ENCODE measurements around the gene ISM2.

The ISM2 gene

GRCh38 chr14:77469539-77469938 lies 29.1 kb downstream of the ISM2 start:
- Histone ChIP-seq H3K4me3 (ENCODE audit: low read depth in 1 of 2, low read length in 2 of 2) (no peak overlapping the region), H3K79me2 (ENCODE audit: insufficient read depth, low read length) (no peaks in the 10 kb centered on the region), H4K20me1 (ENCODE audit: insufficient read depth, low read length) (peaks cover 5% of the 10 kb centered on the region; the same call in 1 of the 2 replicates), H3K27ac (ENCODE audit: low read length) (no peak overlapping the region), H3K9me3 (ENCODE audit: insufficient read depth, low read length, severe bottlenecking) (no peaks in the 10 kb centered on the region), H3K9ac (ENCODE audit: low read depth, low read length) (no peak overlapping the region), H2AFZ (ENCODE audit: low read depth, low read length) (no peak overlapping the region), H3K36me3 (ENCODE audit: insufficient read depth, low read length) (peaks cover 45% of the 10 kb centered on the region), H3K4me2 (ENCODE audit: insufficient read depth, low read length) (no peak overlapping the region), H3K27me3 (ENCODE audit: insufficient read depth, low read length, poor library complexity) (no peaks in the 10 kb centered on the region), H3K4me1 (ENCODE audit: insufficient read depth, low read length) (no peaks in the 10 kb centered on the region)
- TF ChIP-seq EZH2 (IDR thresholded peaks at IDR 0.05; ENCODE audit: borderline replicate concordance, low read depth, low read length, severe bottlenecking) (no peak), CTCF (IDR thresholded peaks at IDR 0.05; ENCODE audit: borderline replicate concordance, extremely low read depth, low read length, poor library complexity, severe bottlenecking) (no peak)
- DNase-seq = no peak
- ATAC-seq (ENCODE audit: insufficient read depth, low read depth) = peak; percentile 27; the same call in 1 of the 3 replicates

GRCh38 chr14:77469067-77469505 lies 29.5 kb downstream of the ISM2 start:
- H3K9ac ChIP-seq (ENCODE audit: low read depth, low read length) = no peak overlapping the region
- no peaks in the 10 kb centered on the region for H3K79me2 ChIP-seq (ENCODE audit: insufficient read depth, low read length)
- H2AFZ ChIP-seq (ENCODE audit: low read depth, low read length) = no peak overlapping the region
- H3K27ac ChIP-seq (ENCODE audit: low read length) = no peak overlapping the region
- no peaks in the 10 kb centered on the region for H3K9me3 ChIP-seq (ENCODE audit: insufficient read depth, low read length, severe bottlenecking)
- no peak for DNase-seq
- H3K36me3 ChIP-seq (ENCODE audit: insufficient read depth, low read length) = peaks cover 50% of the 10 kb centered on the region
- no peaks in the 10 kb centered on the region for H3K4me1 ChIP-seq (ENCODE audit: insufficient read depth, low read length)
- TF ChIP-seq EZH2 (IDR thresholded peaks at IDR 0.05; ENCODE audit: borderline replicate concordance, low read depth, low read length, severe bottlenecking) (no peak), CTCF (IDR thresholded peaks at IDR 0.05; ENCODE audit: borderline replicate concordance, extremely low read depth, low read length, poor library complexity, severe bottlenecking) (no peak)
- no peak for ATAC-seq (ENCODE audit: insufficient read depth, low read depth)
- no peak overlapping the region for H3K4me2 ChIP-seq (ENCODE audit: insufficient read depth, low read length)
- H3K27me3 ChIP-seq (ENCODE audit: insufficient read depth, low read length, poor library complexity) = no peaks in the 10 kb centered on the region
- H4K20me1 ChIP-seq (ENCODE audit: insufficient read depth, low read length) = peaks cover 8% of the 10 kb centered on the region; the same call in 1 of the 2 replicates
- no peak overlapping the region for H3K4me3 ChIP-seq (ENCODE audit: low read depth in 1 of 2, low read length in 2 of 2)

- DNase-seq (no peak), ATAC-seq (ENCODE audit: insufficient read depth, low read depth) (no peak)
- Histone ChIP-seq H4K20me1 (ENCODE audit: insufficient read depth, low read length) (peaks cover 13% of the 10 kb centered on the region; the same call in 1 of the 2 replicates), H3K9me3 (ENCODE audit: insufficient read depth, low read length, severe bottlenecking) (no peaks in the 10 kb centered on the region), H3K9ac (ENCODE audit: low read depth, low read length) (no peak overlapping the region), H3K79me2 (ENCODE audit: insufficient read depth, low read length) (no peaks in the 10 kb centered on the region), H3K4me2 (ENCODE audit: insufficient read depth, low read length) (no peak overlapping the region), H2AFZ (ENCODE audit: low read depth, low read length) (no peak overlapping the region), H3K36me3 (ENCODE audit: insufficient read depth, low read length) (peaks cover 62% of the 10 kb centered on the region), H3K27me3 (ENCODE audit: insufficient read depth, low read length, poor library complexity) (no peaks in the 10 kb centered on the region), H3K27ac (ENCODE audit: low read length) (no peak overlapping the region), H3K4me1 (ENCODE audit: insufficient read depth, low read length) (no peaks in the 10 kb centered on the region), H3K4me3 (ENCODE audit: low read depth in 1 of 2, low read length in 2 of 2) (no peak overlapping the region)
- TF ChIP-seq CTCF (IDR thresholded peaks at IDR 0.05; ENCODE audit: borderline replicate concordance, extremely low read depth, low read length, poor library complexity, severe bottlenecking) (no peak), EZH2 (IDR thresholded peaks at IDR 0.05; ENCODE audit: borderline replicate concordance, low read depth, low read length, severe bottlenecking) (no peak)
Observed at GRCh38 chr14:77467801-77468200, 30.8 kb downstream of the ISM2 start.

Measured in DND-41 (cell line).